SK-N-SH treated with all-trans-retinoic acid at 6 μM for 48 hours (cell line): ENCODE results near the gene DAD1.

ENCODE experiments used
- ARNTL ChIP-seq: fragments of 450-650 bp; formaldehyde crosslinking; IDR thresholded peaks from 2 replicates; pipeline ENCODE4 v1.5.0; 2020; ENCODE audit warnings: low read depth, mild to moderate bottlenecking, moderate library complexity, borderline replicate concordance
- CREB5 ChIP-seq: fragments of 250-450 bp; sonication (Bioruptor Pico); IDR thresholded peaks from 2 replicates; pipeline ENCODE4 v1.5.1; 2020; ENCODE audit warnings: low read depth, mild to moderate bottlenecking, moderate library complexity
- CSDC2 ChIP-seq: fragments of 250-450 bp; sonication (Bioruptor Pico); IDR thresholded peaks from 2 replicates; pipeline ENCODE4 v1.5.0; 2020; ENCODE audit warnings: mild to moderate bottlenecking, moderate library complexity
- GLIS3 ChIP-seq: fragments of 250-450 bp; sonication (Bioruptor Pico); IDR thresholded peaks from 2 replicates; pipeline ENCODE4 v1.5.0; 2020; ENCODE audit warnings: mild to moderate bottlenecking, moderate library complexity
- PATZ1 ChIP-seq: fragments of 250-450 bp; sonication (Bioruptor Pico); IDR thresholded peaks from 2 replicates; pipeline ENCODE4 v1.8.0; 2020; ENCODE audit warnings: mild to moderate bottlenecking, moderate library complexity, borderline replicate concordance
- RARB ChIP-seq: fragments of 250-450 bp; sonication (Bioruptor Pico); IDR thresholded peaks from 2 replicates; pipeline ENCODE4 v1.8.0; 2021; ENCODE audit warnings: mild to moderate bottlenecking, moderate library complexity
- TOX ChIP-seq: fragments of 250-450 bp; sonication (Bioruptor Pico); IDR thresholded peaks from 2 replicates; pipeline ENCODE4 v1.8.0; 2021; ENCODE audit warnings: mild to moderate bottlenecking, moderate library complexity, borderline replicate concordance
- TSHZ2 ChIP-seq: fragments of 250-450 bp; sonication (Bioruptor Pico); IDR thresholded peaks from 2 replicates; pipeline ENCODE4 v1.5.0; 2020; ENCODE audit warnings: mild to moderate bottlenecking, moderate library complexity
- ZFP3 ChIP-seq: fragments of 250-450 bp; sonication (Bioruptor Pico); IDR thresholded peaks from 2 replicates; pipeline ENCODE4 v1.5.0; 2020; ENCODE audit warnings: mild to moderate bottlenecking, moderate library complexity
- ZFP30 ChIP-seq: fragments of 450-650 bp; formaldehyde crosslinking; IDR thresholded peaks from 2 replicates; pipeline ENCODE4 v1.5.0; 2022; ENCODE audit warnings: mild to moderate bottlenecking, moderate library complexity
- ZNF565 ChIP-seq: fragments of 450-650 bp; formaldehyde crosslinking; conservative IDR thresholded peaks from 2 replicates; pipeline ENCODE4 v1.5.0; 2020; ENCODE audit warnings: low read depth, mild to moderate bottlenecking, moderate library complexity
- ZNF70 ChIP-seq: fragments of 450-650 bp; formaldehyde crosslinking; IDR thresholded peaks from 2 replicates; pipeline ENCODE4 v1.5.0; 2020; ENCODE audit warnings: mild to moderate bottlenecking, moderate library complexity
- ZNF8 ChIP-seq: fragments of 450-650 bp; formaldehyde crosslinking; IDR thresholded peaks from 2 replicates; pipeline ENCODE4 v1.5.0; 2020; ENCODE audit warnings: mild to moderate bottlenecking, moderate library complexity

GRCh38 chr14:22569737-22570131, 19.3 kb downstream of the DAD1 start:
- TF ChIP-seq ARNTL (CRISPR knock-in tag) (no peak), CREB5 (CRISPR knock-in tag) (no peak), TSHZ2 (CRISPR knock-in tag) (no peak), ZNF565 (CRISPR knock-in tag) (no peak), TOX (CRISPR knock-in tag) (no peak), CSDC2 (CRISPR knock-in tag) (no peak), RARB (CRISPR knock-in tag) (no peak), ZNF8 (no peak), PATZ1 (CRISPR knock-in tag) (no peak), ZFP3 (CRISPR knock-in tag) (no peak), GLIS3 (CRISPR knock-in tag) (no peak), ZFP30 (CRISPR knock-in tag) (no peak), ZNF70 (CRISPR knock-in tag) (no peak)
